PC-3 (cell line): Measurements from ENCODE around the gene NOS1. TPM values are rescaled to one million over a fixed set of nuclear protein-coding genes. Genes with fewer than 3 reads are reported as not detected.

ENCODE experiments used
- ATAC-seq: fragments of 200-7000 bp; cut with Tn5 transposase; 2 replicates; pipeline ENCODE4 v1.9.1; 2020; ENCODE audit warnings: mild to moderate bottlenecking, moderate library complexity
- BruUV-seq: library from RNA; stranded (reverse); fragments of 400-500 nt; replicated peaks from 2 replicates; lab custom pipeline; 2021; lab: Mats Ljungman, UMichigan
- CTCF ChIA-PET: fragments of 300-600 bp; sonication (Branson Sonifier 250); formaldehyde crosslinking; loops from one replicate; lab custom pipeline; 2022; ENCODE audit warnings: antibody characterized with exemption; lab: Charles Lee
- POLR2A ChIA-PET: fragments of 300-600 bp; sonication (Branson Sonifier 250); formaldehyde crosslinking; loops from one replicate; lab custom pipeline; 2022; ENCODE audit warnings: antibody characterized with exemption; ENCODE audit not compliant: unreplicated experiment; lab: Charles Lee
- DNase-seq: peaks from one replicate; pipeline ENCODE4 v3.0.0-alpha.2; 2015
- H2AFZ ChIP-seq: fragments of 300-600 bp; sonication (generic); 2 replicates; pipeline ENCODE4 v1.6.0; 2016; ENCODE audit warnings: antibody characterized with exemption, low read length
- H3F3A ChIP-seq: fragments of 300-600 bp; sonication (generic); one replicate; pipeline ENCODE4 v1.6.0; 2017; ENCODE audit warnings: antibody characterized with exemption, low read length, control low read depth, mild to moderate bottlenecking; ENCODE audit not compliant: unreplicated experiment
- H3K27ac ChIP-seq: fragments of 300-600 bp; sonication (generic); 2 replicates; pipeline ENCODE4 v1.5.1; 2016; ENCODE audit warnings: mild to moderate bottlenecking, low read length
- H3K27me3 ChIP-seq: fragments of 300-600 bp; sonication (generic); 2 replicates; pipeline ENCODE4 v1.6.1; 2016; ENCODE audit warnings: low read length, mixed read lengths
- H3K36me3 ChIP-seq: fragments of 300-600 bp; sonication (generic); 2 replicates; pipeline ENCODE4 v1.6.1; 2016; ENCODE audit warnings: low read depth, mixed run types, low read length, mixed read lengths
- H3K4me1 ChIP-seq: fragments of 300-600 bp; sonication (generic); 2 replicates; pipeline ENCODE4 v1.5.1; 2016; ENCODE audit warnings: low read length; ENCODE audit not compliant: insufficient read depth
- H3K4me2 ChIP-seq: fragments of 300-600 bp; sonication (generic); 2 replicates; pipeline ENCODE4 v1.6.0; 2016; ENCODE audit warnings: low read length
- H3K4me3 ChIP-seq: fragments of 300-600 bp; sonication (generic); 2 replicates; pipeline ENCODE4 v1.5.1; 2016; ENCODE audit warnings: mild to moderate bottlenecking, low read length, mixed read lengths
- H3K79me2 ChIP-seq: fragments of 300-600 bp; sonication (generic); 2 replicates; pipeline ENCODE4 v1.6.1; 2017; ENCODE audit warnings: low read length, mixed read lengths
- H3K9ac ChIP-seq: fragments of 300-600 bp; sonication (generic); 2 replicates; pipeline ENCODE4 v1.6.0; 2016; ENCODE audit warnings: mild to moderate bottlenecking, low read length
- H3K9me2 ChIP-seq: fragments of 300-600 bp; sonication (generic); replicated peaks from 2 replicates; pipeline ENCODE4 v1.6.1; 2016; ENCODE audit warnings: mixed run types, low read length, mixed read lengths
- H3K9me3 ChIP-seq: fragments of 300-600 bp; sonication (generic); 2 replicates; pipeline ENCODE4 v1.6.1; 2016; ENCODE audit warnings: low read length, mixed read lengths
- H4K20me1 ChIP-seq: fragments of 300-600 bp; sonication (generic); 2 replicates; pipeline ENCODE4 v1.6.1; 2016; ENCODE audit warnings: low read length, mixed read lengths
- CTCF ChIP-seq: fragments of 300-600 bp; sonication (generic); conservative IDR thresholded peaks from 2 replicates; pipeline ENCODE4 v1.5.1; 2017; ENCODE audit warnings: antibody characterized with exemption, low read depth, mild to moderate bottlenecking, low read length
- EZH2 ChIP-seq: fragments of 300-600 bp; sonication (generic); IDR thresholded peaks from one replicate; pipeline ENCODE4 v1.6.1; 2017; ENCODE audit warnings: antibody characterized with exemption, mild to moderate bottlenecking, low read length; ENCODE audit not compliant: unreplicated experiment
- EZH2phosphoT487 ChIP-seq: fragments of 300-600 bp; sonication (generic); IDR thresholded peaks from 2 replicates; pipeline ENCODE4 v1.6.1; 2018; ENCODE audit warnings: mild to moderate bottlenecking, antibody characterized with exemption, low read length, borderline replicate concordance
- intact Hi-C: fragments of 100-400 bp; cut with micrococcal nuclease; formaldehyde crosslinking; loops from 2 replicates; pipeline ENCODE4 v1.9.0; 2023
- total RNA-seq: library from RNA; depleted of rRNA; stranded (reverse); fragments of >200 nt; gene quantifications from 2 replicates; pipeline ENCODE4 v1.2.3, GENCODE V29; 2014

NOS1 gene
- total RNA-seq, 1 experiment from 2014 or later, result 0.11 TPM

- H4K20me1 ChIP-seq, result no peaks in the 10 kb centered on the region
- H2AFZ ChIP-seq, result no peak overlapping the region
- ChIA-PET POLR2A (no interaction called here), CTCF (no interaction called here)
- ATAC-seq, result peak; percentile 88
- H3K4me1 ChIP-seq, result no peaks in the 10 kb centered on the region
- no peak overlapping the region for H3K27ac ChIP-seq
- peak; percentile 62 for DNase-seq
- H3K9ac ChIP-seq, result no peak overlapping the region
- no peaks in the 10 kb centered on the region for H3K9me2 ChIP-seq
- H3K4me2 ChIP-seq, result no peak overlapping the region
- H3K9me3 ChIP-seq, result no peaks in the 10 kb centered on the region
- no peak overlapping the region for H3K4me3 ChIP-seq
- H3K27me3 ChIP-seq, result peaks cover 36% of the 10 kb centered on the region
- intact Hi-C loops, result no loop called here
- no peaks in the 10 kb centered on the region for H3F3A ChIP-seq
- no peaks in the 10 kb centered on the region for H3K36me3 ChIP-seq
- TF ChIP-seq CTCF, result no peak
- no peak for TF ChIP-seq EZH2phosphoT487
- no peak for TF ChIP-seq EZH2
- no peaks in the 10 kb centered on the region for H3K79me2 ChIP-seq
- no TSS peak for BruUV-seq
These were observed 39.9 kb downstream of the NOS1 start for GRCh38 chr12:117321572-117321971.

GRCh38 chr12:117318591-117318990 lies 42.8 kb downstream of the NOS1 start:
- BruUV-seq, result no TSS peak
- Histone ChIP-seq H4K20me1 (no peaks in the 10 kb centered on the region), H3K9me2 (no peaks in the 10 kb centered on the region), H3K27me3 (peaks cover 17% of the 10 kb centered on the region), H3K9me3 (no peaks in the 10 kb centered on the region), H3K4me1 (no peaks in the 10 kb centered on the region), H3F3A (no peaks in the 10 kb centered on the region), H3K27ac (no peak overlapping the region), H3K9ac (no peak overlapping the region), H3K4me2 (no peak overlapping the region), H3K79me2 (no peaks in the 10 kb centered on the region), H2AFZ (no peak overlapping the region), H3K36me3 (no peaks in the 10 kb centered on the region), H3K4me3 (no peak overlapping the region)
- TF ChIP-seq CTCF (no peak), EZH2phosphoT487 (no peak), EZH2 (no peak)
- DNase-seq (no peak), ATAC-seq (no peak)
- intact Hi-C loops, result no loop called here
- POLR2A ChIA-PET, result no interaction called here
- CTCF ChIA-PET, result no interaction called here

- Histone ChIP-seq H3K79me2 (no peaks in the 10 kb centered on the region), H3K27me3 (peaks cover 12% of the 10 kb centered on the region), H2AFZ (no peak overlapping the region), H3K9me3 (no peaks in the 10 kb centered on the region), H3F3A (no peaks in the 10 kb centered on the region), H3K27ac (no peak overlapping the region), H3K36me3 (no peaks in the 10 kb centered on the region), H3K4me3 (no peak overlapping the region), H3K4me1 (no peaks in the 10 kb centered on the region), H3K9me2 (no peaks in the 10 kb centered on the region), H3K9ac (no peak overlapping the region), H4K20me1 (no peaks in the 10 kb centered on the region), H3K4me2 (no peak overlapping the region)
- no peak for TF ChIP-seq CTCF
- no peak for TF ChIP-seq EZH2phosphoT487
- no peak for TF ChIP-seq EZH2
- DNase-seq, result no peak
- intact Hi-C loops, result no loop called here
- no peak for ATAC-seq
- CTCF ChIA-PET, result no interaction called here
- POLR2A ChIA-PET, result no interaction called here
- no TSS peak for BruUV-seq
These were observed 45.1 kb downstream of the NOS1 start for GRCh38 chr12:117316336-117316735.
